COLO829 (cell line): ENCODE data around the gene STC2.
"Not testable (repeated sequence)": the region's sequence is repeated elsewhere in the genome, so short reads cannot be mapped to it uniquely, and the experiment has no call there.

Experiments used
- DNase-seq: peaks from one replicate; pipeline ENCODE4 v3.0.0; 2012; ENCODE audit warnings: low spot score

Gene STC2

GRCh38 chr5:173294673-173295320, 33.4 kb downstream of the STC2 start:
- no peak for DNase-seq

GRCh38 chr5:173293817-173294672, 34.2 kb downstream of the STC2 start:
- DNase-seq, result peak; percentile 73

GRCh38 chr5:173291722-173292658, 36.2 kb downstream of the STC2 start:
- DNase-seq, result no peak

- DNase-seq, result peak; percentile 77
Observed at GRCh38 chr5:173290477-173291131, 37.6 kb downstream of the STC2 start.

- no peak for DNase-seq
Observed at GRCh38 chr5:173289372-173289771, 38.8 kb downstream of the STC2 start.

GRCh38 chr5:173288632-173289031, 39.6 kb downstream of the STC2 start:
- no peak for DNase-seq

GRCh38 chr5:173287086-173287485, 41.1 kb downstream of the STC2 start:
- no peak for DNase-seq

- DNase-seq, result not testable (repeated sequence)
Observed at GRCh38 chr5:173284343-173284958, 43.8 kb downstream of the STC2 start.

GRCh38 chr5:173283318-173284288, 44.6 kb downstream of the STC2 start:
- peak; percentile 43 for DNase-seq

GRCh38 chr5:173282916-173283315, 45.3 kb downstream of the STC2 start:
- DNase-seq, result no peak

- no peak for DNase-seq
Observed at GRCh38 chr5:173281910-173282309, 46.3 kb downstream of the STC2 start.

GRCh38 chr5:173279166-173279565, 49.0 kb downstream of the STC2 start:
- DNase-seq, result no peak

GRCh38 chr5:173278641-173279040, 49.6 kb downstream of the STC2 start:
- no peak for DNase-seq

- DNase-seq, result no peak
Observed at GRCh38 chr5:173278172-173278571, 50.0 kb downstream of the STC2 start.

- DNase-seq, result no peak
Observed at GRCh38 chr5:173274771-173275170, 53.4 kb downstream of the STC2 start.

- no peak for DNase-seq
Observed at GRCh38 chr5:173271419-173271818, 56.8 kb downstream of the STC2 start.

GRCh38 chr5:173268750-173269432, 59.3 kb downstream of the STC2 start:
- no peak for DNase-seq

- DNase-seq, result no peak
Observed at GRCh38 chr5:173265433-173265832, 62.8 kb downstream of the STC2 start.
